Tibial nerve (tissue), 4 donors: ENCODE data around the gene PHYHIPL.

Experiments used
- EP300 ChIP-seq, 2 donors: sonication (generic); formaldehyde crosslinking; IDR thresholded peaks; one replicate each; pipeline ENCODE4 v1.6.1; 2017; ENCODE audit warnings: antibody characterized with exemption in 2 of 2, mild to moderate bottlenecking in 1 of 2
- POLR2A ChIP-seq, 2 donors: fragments of 450-650 bp; IDR thresholded peaks; one replicate each; pipeline ENCODE4 v1.6.1; 2017; ENCODE audit warnings: antibody characterized with exemption in 2 of 2, mild to moderate bottlenecking in 2 of 2, moderate library complexity in 2 of 2
- TF ChIP-seq, protein P1 (sequence below), 5 experiments: fragments of 200-600 bp in 3 of 5; fragments of 450-650 bp in 2 of 5; sonication (generic) in 3 of 5; IDR thresholded peaks; one replicate each; pipeline ENCODE4 v1.5.1; 2016 to 2019; ENCODE audit warnings: antibody characterized with exemption in 5 of 5, mild to moderate bottlenecking in 3 of 5, moderate library complexity in 2 of 5

DNA sequence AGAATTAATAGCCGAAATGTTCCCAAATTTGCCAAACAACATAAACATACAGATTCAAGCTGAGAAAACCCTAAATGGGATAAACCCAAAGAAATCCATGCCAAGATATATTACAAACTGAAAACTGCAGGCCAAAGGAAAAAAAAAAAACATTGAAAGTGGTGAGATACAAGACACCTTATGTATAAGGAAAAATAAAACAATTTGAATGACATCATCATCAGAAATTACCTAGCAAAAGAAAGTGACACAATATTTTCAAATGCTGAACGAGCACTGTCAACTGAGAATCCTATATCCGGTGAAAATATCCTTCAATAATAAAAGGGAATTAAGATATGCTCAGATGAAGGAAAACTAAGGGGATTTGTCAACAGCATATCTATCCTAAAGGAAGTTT lies 66.5 kb downstream of the PHYHIPL start:
- TF ChIP-seq, protein P1, sequence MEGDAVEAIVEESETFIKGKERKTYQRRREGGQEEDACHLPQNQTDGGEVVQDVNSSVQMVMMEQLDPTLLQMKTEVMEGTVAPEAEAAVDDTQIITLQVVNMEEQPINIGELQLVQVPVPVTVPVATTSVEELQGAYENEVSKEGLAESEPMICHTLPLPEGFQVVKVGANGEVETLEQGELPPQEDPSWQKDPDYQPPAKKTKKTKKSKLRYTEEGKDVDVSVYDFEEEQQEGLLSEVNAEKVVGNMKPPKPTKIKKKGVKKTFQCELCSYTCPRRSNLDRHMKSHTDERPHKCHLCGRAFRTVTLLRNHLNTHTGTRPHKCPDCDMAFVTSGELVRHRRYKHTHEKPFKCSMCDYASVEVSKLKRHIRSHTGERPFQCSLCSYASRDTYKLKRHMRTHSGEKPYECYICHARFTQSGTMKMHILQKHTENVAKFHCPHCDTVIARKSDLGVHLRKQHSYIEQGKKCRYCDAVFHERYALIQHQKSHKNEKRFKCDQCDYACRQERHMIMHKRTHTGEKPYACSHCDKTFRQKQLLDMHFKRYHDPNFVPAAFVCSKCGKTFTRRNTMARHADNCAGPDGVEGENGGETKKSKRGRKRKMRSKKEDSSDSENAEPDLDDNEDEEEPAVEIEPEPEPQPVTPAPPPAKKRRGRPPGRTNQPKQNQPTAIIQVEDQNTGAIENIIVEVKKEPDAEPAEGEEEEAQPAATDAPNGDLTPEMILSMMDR (IDR thresholded peaks at IDR 0.05), result no peak
- TF ChIP-seq POLR2A (IDR thresholded peaks at IDR 0.05) (no peak), EP300 (IDR thresholded peaks at IDR 0.05) (no peak)
